T-helper 1 cell treated with Interleukin-12 subunit alpha and Interleukin-12 subunit beta and Interleukin-4 antibody, amounts not matched to agents 30 μg/mL and 1 μg/mL, for 36 hours (primary cell): ENCODE measurements around the gene FYB2.

ENCODE experiments used
- H3K27ac Mint-ChIP-seq: one replicate; pipeline ENCODE4 v1.8.0; 2021; ENCODE audit warnings: mild to moderate bottlenecking, mixed read lengths
- H3K27me3 Mint-ChIP-seq: one replicate; pipeline ENCODE4 v1.8.0; 2021; ENCODE audit warnings: low read depth, mixed read lengths
- H3K36me3 Mint-ChIP-seq: one replicate; pipeline ENCODE4 v1.8.0; 2021; ENCODE audit warnings: low read depth, mixed read lengths
- H3K4me1 Mint-ChIP-seq: one replicate; pipeline ENCODE4 v1.8.0; 2021; ENCODE audit warnings: low read depth, mixed read lengths
- H3K4me3 Mint-ChIP-seq: one replicate; pipeline ENCODE4 v1.8.0; 2021; ENCODE audit warnings: mild to moderate bottlenecking, moderate library complexity, mixed read lengths
- H3K9me3 Mint-ChIP-seq: one replicate; pipeline ENCODE4 v1.8.0; 2021; ENCODE audit warnings: mixed read lengths

Gene FYB2

DNA sequence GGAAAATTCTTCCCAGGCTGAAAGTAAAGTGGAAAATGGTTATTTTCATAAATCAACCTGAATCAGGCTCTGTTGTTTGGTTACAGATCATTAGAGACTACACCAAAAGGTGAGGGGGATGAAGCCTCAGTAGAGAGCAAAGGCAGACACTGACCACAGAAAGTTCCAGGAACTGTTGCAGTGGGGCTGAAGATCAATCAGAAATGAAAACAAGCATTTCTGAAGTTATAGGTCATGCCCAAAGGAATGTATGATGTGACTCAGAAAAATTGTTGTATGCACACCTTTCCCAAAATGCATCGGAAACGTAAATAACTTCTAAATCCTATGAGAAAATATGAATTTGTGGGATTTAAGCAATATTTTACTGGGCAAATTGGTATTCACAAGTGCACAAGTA is 63.3 kb downstream of the FYB2 start:
- Mint-ChIP-seq H3K27ac (no peak overlapping the region), H3K9me3 (no peaks in the 10 kb centered on the region), H3K27me3 (no peaks in the 10 kb centered on the region), H3K4me1 (no peaks in the 10 kb centered on the region), H3K4me3 (no peak overlapping the region), H3K36me3 (no peaks in the 10 kb centered on the region)

DNA sequence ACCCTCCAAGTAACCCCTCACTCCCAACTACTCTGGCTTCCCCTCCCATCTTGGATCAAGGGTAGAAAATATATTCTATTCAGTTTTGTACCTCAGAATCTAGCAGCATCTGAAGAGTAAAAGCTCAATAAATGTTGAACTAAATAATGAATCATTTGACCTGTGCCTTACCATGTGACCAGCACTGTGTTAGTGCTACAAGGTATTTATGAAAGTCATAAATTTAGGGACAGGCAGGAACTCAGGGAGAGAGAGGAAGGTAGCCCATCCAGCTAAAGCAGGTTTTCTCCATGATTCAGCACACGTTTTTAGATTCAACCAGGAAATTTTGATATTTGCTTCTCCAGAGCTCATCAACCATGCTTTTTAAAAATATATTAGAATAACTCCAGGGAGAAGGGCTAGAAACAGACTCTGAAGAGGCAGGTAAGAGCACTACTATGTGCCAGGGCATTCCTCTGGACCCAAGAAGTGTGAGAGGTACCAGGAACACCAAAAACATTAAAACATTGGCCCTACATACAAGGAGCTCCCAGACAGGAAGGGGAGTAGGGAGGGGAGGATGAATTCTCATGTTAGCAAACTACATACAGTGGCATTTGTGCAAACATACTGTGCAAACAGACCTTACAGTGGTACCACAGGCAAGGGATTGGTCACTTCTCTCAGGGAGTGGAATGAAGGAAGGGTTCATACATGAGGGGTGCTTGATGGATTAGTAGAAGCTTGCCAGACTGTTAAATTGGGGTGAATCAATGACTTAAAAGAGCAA is 64.3 kb downstream of the FYB2 start:
- no peaks in the 10 kb centered on the region for H3K27me3 Mint-ChIP-seq
- no peaks in the 10 kb centered on the region for H3K4me1 Mint-ChIP-seq

DNA sequence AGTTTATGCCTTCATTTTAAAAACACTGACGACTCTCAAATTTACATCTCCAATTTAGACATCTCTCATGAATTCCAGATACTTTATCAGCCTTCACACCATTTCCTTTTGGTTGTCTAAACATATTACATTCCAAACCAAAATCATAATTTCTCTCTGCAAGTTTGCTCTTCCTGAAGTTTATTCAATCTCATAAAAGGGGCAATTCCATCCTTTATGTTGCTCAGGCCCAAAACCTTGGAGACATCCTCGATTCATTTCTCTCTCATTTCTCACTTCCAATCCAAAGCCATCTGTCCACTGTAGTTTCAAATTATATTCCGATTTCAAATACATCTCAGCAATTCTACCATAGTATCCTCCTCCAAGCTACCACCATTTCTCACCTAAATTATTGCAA is 74.0 kb downstream of the FYB2 start:
- Mint-ChIP-seq H3K27me3 (no peaks in the 10 kb centered on the region), H3K36me3 (no peaks in the 10 kb centered on the region), H3K4me1 (no peaks in the 10 kb centered on the region), H3K4me3 (no peak overlapping the region), H3K9me3 (no peaks in the 10 kb centered on the region), H3K27ac (no peak overlapping the region)

More for the DNA sequence above, 64.3 kb downstream of the FYB2 start:
- Mint-ChIP-seq H3K36me3 (no peaks in the 10 kb centered on the region), H3K4me3 (no peak overlapping the region), H3K27ac (no peak overlapping the region), H3K9me3 (no peaks in the 10 kb centered on the region)

DNA sequence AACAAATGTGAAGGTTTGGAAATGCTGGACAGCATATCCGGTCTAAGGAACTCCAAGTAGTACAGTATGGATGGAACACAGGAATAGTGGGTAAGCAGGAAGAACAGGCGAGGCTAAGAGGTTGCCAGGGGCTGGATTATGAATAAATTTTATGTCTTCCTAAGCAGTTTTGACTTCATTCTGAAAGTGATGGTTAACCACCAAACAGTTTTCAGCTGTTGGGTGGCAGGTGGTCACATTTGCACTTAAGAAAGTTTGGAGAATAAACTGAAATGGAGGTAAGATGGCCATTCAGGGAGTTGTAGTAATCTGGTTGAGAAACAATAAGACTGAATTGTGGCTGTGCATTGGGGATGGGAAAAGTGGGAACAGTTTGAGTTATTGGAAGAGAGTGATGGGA is 90.2 kb downstream of the FYB2 start:
- H3K27me3 Mint-ChIP-seq: peaks cover 4% of the 10 kb centered on the region
- no peaks in the 10 kb centered on the region for H3K9me3 Mint-ChIP-seq
- H3K36me3 Mint-ChIP-seq: no peaks in the 10 kb centered on the region
- H3K4me3 Mint-ChIP-seq: no peak overlapping the region
- H3K27ac Mint-ChIP-seq: no peak overlapping the region
- no peaks in the 10 kb centered on the region for H3K4me1 Mint-ChIP-seq

DNA sequence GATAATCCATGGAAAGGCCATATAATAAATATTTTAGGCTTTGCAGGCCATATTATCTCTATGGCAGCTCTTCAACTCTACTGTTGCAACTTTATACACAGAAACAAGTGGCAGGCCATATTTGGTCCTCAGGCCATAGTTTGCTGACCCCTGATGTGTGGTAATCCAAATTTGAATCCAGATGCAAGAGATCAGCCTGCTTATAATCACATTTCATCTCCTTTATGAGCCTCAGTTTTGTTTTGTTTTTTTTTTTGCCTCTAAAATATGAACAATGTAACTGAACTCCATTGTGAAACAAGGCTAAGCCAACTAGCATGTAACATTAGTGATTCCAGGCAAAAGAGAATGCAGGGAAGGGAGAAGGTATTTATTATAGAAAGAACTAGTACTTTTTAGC is 92.5 kb downstream of the FYB2 start:
- Mint-ChIP-seq H3K9me3 (no peaks in the 10 kb centered on the region), H3K4me1 (no peaks in the 10 kb centered on the region), H3K27me3 (peaks cover 4% of the 10 kb centered on the region), H3K4me3 (no peak overlapping the region), H3K36me3 (no peaks in the 10 kb centered on the region), H3K27ac (no peak overlapping the region)

DNA sequence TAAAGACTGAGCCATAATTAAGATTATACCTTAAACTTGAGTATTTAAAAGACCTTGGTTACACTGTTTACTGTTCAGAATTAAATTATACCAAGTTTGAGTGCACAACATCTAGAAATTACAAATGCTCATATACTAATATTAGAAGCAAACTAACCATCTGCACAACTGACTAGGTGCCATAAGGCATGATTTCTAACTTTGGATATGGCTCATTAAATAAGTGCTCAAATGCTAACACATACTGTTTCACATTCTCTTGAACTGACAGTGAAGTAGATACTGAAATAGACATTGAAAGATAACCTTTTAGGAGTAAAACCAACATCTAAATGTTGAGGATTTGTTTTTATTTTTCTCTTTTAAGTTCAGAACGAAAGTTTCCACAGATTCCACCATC is 100.0 kb downstream of the FYB2 start:
- Mint-ChIP-seq H3K4me3 (no peak overlapping the region), H3K9me3 (no peaks in the 10 kb centered on the region), H3K27ac (no peak overlapping the region), H3K27me3 (peaks cover 4% of the 10 kb centered on the region), H3K36me3 (no peaks in the 10 kb centered on the region), H3K4me1 (no peaks in the 10 kb centered on the region)

GRCh38 chr1:56715156-56715555 is 104.0 kb downstream of the FYB2 start:
- H3K9me3 Mint-ChIP-seq: no peaks in the 10 kb centered on the region
- H3K27me3 Mint-ChIP-seq: peaks cover 7% of the 10 kb centered on the region
- H3K4me3 Mint-ChIP-seq: no peak overlapping the region
- no peak overlapping the region for H3K27ac Mint-ChIP-seq
- H3K36me3 Mint-ChIP-seq: no peaks in the 10 kb centered on the region
- H3K4me1 Mint-ChIP-seq: no peaks in the 10 kb centered on the region

- no peaks in the 10 kb centered on the region for H3K4me1 Mint-ChIP-seq
- H3K27ac Mint-ChIP-seq: no peak overlapping the region
- H3K4me3 Mint-ChIP-seq: no peak overlapping the region
- no peaks in the 10 kb centered on the region for H3K9me3 Mint-ChIP-seq
- H3K27me3 Mint-ChIP-seq: peaks cover 12% of the 10 kb centered on the region
- no peaks in the 10 kb centered on the region for H3K36me3 Mint-ChIP-seq
These were observed 106.1 kb downstream of the FYB2 start for GRCh38 chr1:56713112-56713511.

GRCh38 chr1:56712150-56712549 is 107.1 kb downstream of the FYB2 start:
- Mint-ChIP-seq H3K4me1 (no peaks in the 10 kb centered on the region), H3K4me3 (no peak overlapping the region), H3K27me3 (peaks cover 12% of the 10 kb centered on the region), H3K27ac (no peak overlapping the region), H3K9me3 (no peaks in the 10 kb centered on the region), H3K36me3 (no peaks in the 10 kb centered on the region)

DNA sequence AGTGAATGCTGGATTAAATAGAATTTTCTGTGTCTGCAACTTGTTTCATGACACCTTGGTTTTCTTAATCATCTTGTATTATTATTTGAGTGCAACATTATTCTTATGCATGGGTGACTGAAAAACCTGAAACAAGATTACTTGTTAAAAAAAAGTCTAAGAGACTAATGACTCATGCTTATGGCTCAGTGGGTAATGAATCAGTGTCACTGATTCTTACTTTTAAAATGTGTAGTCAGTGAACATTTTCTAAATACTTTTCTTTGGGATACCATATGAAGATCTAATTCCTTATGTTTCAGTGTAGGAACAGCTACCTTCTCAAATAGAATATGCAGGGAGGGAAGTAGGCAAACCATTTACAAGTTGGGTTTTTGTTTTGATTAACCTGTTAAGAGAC is 108.6 kb downstream of the FYB2 start:
- Mint-ChIP-seq H3K9me3 (no peaks in the 10 kb centered on the region), H3K4me3 (no peak overlapping the region)

DNA sequence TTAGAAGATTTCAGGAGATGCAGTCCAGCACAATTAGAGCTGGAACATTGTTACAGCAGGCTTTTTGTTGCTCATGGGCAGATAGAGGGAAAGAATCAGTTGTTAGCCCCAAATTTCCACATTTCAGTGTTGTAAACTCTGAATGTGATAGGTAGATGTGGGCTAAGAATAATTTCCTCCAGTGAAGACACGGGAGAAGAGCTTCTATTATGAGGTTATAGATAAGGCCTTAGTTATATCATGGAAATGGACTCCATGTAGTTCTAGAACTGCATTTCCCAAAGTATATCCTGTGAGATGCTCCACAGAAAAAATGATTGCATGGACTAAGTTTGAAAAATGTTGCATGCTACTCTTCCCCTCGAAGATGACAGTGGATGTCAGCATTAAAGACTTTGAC is 109.2 kb downstream of the FYB2 start:
- Mint-ChIP-seq H3K36me3 (no peaks in the 10 kb centered on the region), H3K9me3 (no peaks in the 10 kb centered on the region), H3K4me3 (no peak overlapping the region), H3K27me3 (peaks cover 8% of the 10 kb centered on the region), H3K4me1 (no peaks in the 10 kb centered on the region), H3K27ac (no peak overlapping the region)

More for the DNA sequence above, 108.6 kb downstream of the FYB2 start:
- Mint-ChIP-seq H3K4me1 (no peaks in the 10 kb centered on the region), H3K36me3 (no peaks in the 10 kb centered on the region), H3K27ac (no peak overlapping the region), H3K27me3 (peaks cover 8% of the 10 kb centered on the region)

- Mint-ChIP-seq H3K4me1 (no peaks in the 10 kb centered on the region), H3K27me3 (peaks cover 8% of the 10 kb centered on the region), H3K27ac (no peak overlapping the region), H3K36me3 (no peaks in the 10 kb centered on the region), H3K9me3 (no peaks in the 10 kb centered on the region), H3K4me3 (no peak overlapping the region)
These were observed 109.8 kb downstream of the FYB2 start for GRCh38 chr1:56709269-56709880.

- H3K9me3 Mint-ChIP-seq: no peaks in the 10 kb centered on the region
- no peak overlapping the region for H3K27ac Mint-ChIP-seq
- peaks cover 8% of the 10 kb centered on the region for H3K27me3 Mint-ChIP-seq
- H3K4me3 Mint-ChIP-seq: no peak overlapping the region
- H3K4me1 Mint-ChIP-seq: no peaks in the 10 kb centered on the region
- H3K36me3 Mint-ChIP-seq: no peaks in the 10 kb centered on the region
These were observed 111.8 kb downstream of the FYB2 start for GRCh38 chr1:56707379-56707778.

GRCh38 chr1:56703747-56704146 is 115.5 kb downstream of the FYB2 start:
- H3K4me1 Mint-ChIP-seq: no peaks in the 10 kb centered on the region
- no peaks in the 10 kb centered on the region for H3K9me3 Mint-ChIP-seq
- H3K27me3 Mint-ChIP-seq: no peaks in the 10 kb centered on the region
- no peaks in the 10 kb centered on the region for H3K36me3 Mint-ChIP-seq
- no peak overlapping the region for H3K4me3 Mint-ChIP-seq
- no peak overlapping the region for H3K27ac Mint-ChIP-seq

DNA sequence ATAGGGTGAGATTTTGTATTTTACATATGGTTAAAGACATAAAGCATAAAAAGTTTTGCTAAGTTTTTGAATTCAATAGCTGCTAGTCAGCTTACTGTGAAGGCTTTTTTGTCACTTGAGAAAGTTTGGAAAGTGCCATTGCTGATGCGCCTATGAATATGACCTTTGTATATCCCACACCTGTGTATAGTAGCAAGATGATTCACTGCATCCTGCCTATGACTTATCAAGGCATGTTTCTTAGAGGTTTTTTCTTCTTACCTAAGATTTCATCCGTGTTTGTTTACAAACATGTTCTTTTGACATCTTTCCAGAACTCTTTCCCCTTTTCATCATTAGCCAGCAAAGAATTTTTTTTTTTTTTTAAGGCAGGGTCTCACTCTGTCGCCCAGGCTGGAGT is 122.5 kb downstream of the FYB2 start:
- no peaks in the 10 kb centered on the region for H3K36me3 Mint-ChIP-seq

More for the DNA sequence above, 122.5 kb downstream of the FYB2 start:
- no peaks in the 10 kb centered on the region for H3K9me3 Mint-ChIP-seq
- no peaks in the 10 kb centered on the region for H3K4me1 Mint-ChIP-seq
- no peak overlapping the region for H3K27ac Mint-ChIP-seq
- H3K4me3 Mint-ChIP-seq: no peak overlapping the region
- H3K27me3 Mint-ChIP-seq: no peaks in the 10 kb centered on the region
